GM18520 (cell line): ENCODE data around the gene GPR137B.
"Not testable (repeated sequence)": the region's sequence is repeated elsewhere in the genome, so short reads cannot be mapped to it uniquely, and the experiment has no call there.

Source experiments
- ATAC-seq: cut with Tn5 transposase; IDR thresholded peaks from one replicate; pipeline ENCODE4 v1.9.1; 2021; ENCODE audit not compliant: unreplicated experiment

Gene GPR137B

GRCh38 chr1:236160540-236161127 is 18.3 kb downstream of the GPR137B start:
- ATAC-seq = no peak

GRCh38 chr1:236161230-236161629 is 18.9 kb downstream of the GPR137B start:
- ATAC-seq = no peak

GRCh38 chr1:236161755-236162154 is 19.4 kb downstream of the GPR137B start:
- not testable (repeated sequence) for ATAC-seq

- no peak for ATAC-seq
Observed at GRCh38 chr1:236163463-236164153, 21.3 kb downstream of the GPR137B start.

- ATAC-seq = no peak
Observed at GRCh38 chr1:236164273-236164672, 21.9 kb downstream of the GPR137B start.

DNA sequence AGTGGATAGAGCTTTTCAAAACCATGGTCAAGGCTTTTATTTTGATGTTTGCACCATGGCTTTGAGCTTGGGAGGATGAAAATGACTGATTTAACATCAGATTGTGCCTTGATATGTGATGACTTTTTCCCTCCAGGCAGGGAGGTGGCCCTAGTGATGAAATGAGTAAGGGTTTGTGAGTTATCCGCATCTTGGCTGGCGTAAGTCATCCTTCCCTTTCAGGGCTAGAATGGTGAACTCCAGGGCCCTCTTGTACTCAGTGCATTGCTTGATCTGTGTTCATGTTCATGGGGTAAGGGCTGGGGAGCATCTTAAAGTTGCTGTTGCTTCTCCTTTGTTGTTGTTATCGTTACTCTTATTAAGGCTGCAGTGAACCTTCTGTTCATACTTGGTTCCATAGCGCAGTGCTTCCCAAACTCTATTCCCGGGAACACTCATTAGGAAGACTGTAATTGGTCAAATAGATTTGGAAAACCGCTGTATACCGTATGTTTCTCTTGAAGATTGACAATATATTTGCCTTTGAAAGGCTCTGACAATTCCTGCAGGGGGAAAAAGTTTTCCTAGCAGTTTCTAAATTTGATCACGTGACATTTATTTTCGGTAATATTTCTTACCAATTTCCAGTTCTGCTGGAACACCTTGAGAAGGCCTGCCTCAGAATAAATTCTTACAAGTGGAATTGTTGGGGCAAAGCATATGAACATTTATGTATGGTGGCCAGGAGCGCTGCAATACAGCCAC is 23.1 kb downstream of the GPR137B start:
- ATAC-seq = no peak

GRCh38 chr1:236166041-236166440 is 23.7 kb downstream of the GPR137B start:
- no peak for ATAC-seq

DNA sequence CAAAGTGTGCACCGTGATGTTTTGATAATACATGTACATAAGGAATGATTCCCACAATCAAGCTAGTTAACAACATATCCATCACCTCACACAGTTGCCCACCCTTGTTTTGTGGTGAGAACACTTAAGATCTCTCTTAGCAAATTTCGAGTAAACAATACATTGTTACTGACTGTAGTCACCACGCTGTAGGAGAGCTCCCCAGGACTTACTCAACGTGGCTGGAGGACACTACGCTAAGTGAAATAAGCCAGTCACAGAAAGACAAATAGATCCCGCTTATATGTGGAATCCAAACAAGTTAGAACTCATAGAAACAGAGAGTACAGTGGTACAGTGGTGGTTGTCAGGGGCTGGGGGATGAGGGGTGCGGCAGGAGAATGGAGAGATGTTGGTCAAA is 24.8 kb downstream of the GPR137B start:
- no peak for ATAC-seq

DNA sequence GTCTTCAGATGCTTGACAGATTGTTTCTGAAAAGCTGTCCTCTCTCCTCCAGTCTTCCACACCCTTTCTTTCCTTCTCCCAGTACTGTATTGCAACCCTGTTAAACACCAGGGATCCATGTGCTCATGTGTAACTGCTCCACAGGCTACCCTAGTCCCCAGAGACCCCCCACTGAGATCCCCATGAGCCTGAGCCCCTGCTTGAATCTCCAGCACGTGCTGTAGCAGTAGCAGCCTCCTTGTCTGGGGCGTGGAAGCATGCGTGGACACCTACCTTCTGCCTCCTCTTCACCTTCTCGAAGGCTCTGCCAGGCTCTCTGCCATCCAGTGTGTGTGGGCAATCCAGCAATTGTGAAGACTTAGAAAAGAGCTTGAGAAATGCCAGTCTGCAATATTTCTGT is 25.2 kb downstream of the GPR137B start:
- ATAC-seq = no peak

- ATAC-seq = peak; percentile 70
Observed at GRCh38 chr1:236168716-236169429, 26.5 kb downstream of the GPR137B start.

GRCh38 chr1:236172041-236172579 is 29.8 kb downstream of the GPR137B start:
- ATAC-seq = no peak

DNA sequence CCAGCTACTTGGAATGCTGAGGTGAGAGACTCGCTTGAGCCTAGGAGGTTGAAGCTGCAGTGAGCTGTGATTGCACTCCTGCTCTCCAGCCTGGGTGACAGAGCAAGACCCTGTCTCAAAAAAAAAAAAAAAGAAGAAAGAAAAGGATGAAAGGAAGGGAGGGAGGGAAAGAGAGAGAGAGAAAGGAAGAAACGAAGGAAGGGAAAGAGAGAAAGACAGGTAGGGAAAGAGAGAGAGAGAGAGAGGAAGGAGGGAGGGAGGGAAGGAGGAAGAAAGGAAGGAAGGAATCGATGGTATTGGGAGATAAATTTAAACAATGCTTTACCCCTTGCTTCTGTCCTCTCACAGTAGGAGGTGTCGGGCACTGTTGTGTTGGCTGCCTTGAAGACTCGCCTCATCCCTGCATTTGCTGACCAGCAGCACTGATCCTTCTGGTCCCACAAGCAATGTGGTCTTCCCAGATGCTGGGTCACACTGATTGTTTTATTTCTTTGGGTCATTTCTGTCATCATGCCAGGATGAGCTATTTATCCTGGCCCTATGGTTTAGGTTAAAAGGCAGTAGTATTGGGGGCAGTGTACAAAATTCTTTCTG is 30.9 kb downstream of the GPR137B start:
- no peak for ATAC-seq

DNA sequence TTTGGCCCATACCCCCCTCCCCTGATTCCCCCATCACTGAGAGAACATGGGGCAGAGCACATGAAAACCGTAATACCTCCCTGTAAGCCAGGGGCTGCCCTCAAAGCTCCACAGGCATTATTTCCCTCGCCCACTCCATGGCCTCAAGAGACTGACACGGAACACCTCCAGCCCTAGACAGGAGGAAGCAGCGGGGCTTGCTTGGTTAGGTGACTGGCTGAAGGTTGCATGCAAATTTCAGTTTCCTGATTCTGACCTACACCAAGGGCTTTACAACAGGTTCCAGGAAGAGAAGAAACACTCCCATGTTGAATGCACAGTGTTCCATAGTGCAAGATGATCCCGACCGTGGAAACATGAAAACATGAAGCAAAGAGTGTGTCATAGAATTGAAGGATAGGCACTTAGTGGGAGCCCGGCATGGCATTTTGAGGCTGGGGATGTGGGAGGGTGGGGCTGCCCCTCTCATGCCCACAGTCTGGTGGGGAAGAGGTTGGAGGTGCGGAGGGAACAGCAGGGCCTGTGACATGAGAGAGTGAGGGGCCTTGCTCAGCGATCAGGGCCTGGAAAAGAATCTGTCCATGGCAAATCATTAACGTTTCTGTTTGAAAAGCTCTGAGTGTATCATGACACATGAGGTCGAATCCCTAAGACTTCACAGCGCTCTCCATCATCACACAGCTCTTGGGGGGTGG is 33.5 kb downstream of the GPR137B start:
- ATAC-seq = no peak

- no peak for ATAC-seq
Observed at GRCh38 chr1:236176337-236177336, 34.3 kb downstream of the GPR137B start.

DNA sequence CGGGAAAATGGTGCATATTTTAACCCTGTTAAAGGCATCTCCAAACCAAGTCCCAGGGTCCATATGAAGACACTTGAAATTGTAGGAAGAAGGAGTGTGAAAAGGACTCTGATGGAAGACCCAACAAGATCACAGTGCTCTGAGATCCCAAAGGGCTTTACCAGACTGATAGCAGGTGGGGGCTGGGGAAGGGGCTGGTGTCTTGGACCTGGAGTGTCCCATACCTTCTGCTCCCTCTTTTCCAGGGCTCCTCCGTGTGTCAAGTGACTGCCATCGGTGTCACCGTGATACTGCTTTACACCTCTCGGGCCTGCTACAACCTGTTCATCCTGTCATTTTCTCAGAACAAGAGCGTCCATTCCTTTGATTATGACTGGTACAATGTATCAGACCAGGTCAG is 37.3 kb downstream of the GPR137B start:
- ATAC-seq = no peak

- no peak for ATAC-seq
Observed at GRCh38 chr1:236181059-236181458, 38.7 kb downstream of the GPR137B start.

GRCh38 chr1:236185687-236186086 is 43.3 kb downstream of the GPR137B start:
- no peak for ATAC-seq

GRCh38 chr1:236186471-236186870 is 44.1 kb downstream of the GPR137B start:
- ATAC-seq = not testable (repeated sequence)

- not testable (repeated sequence) for ATAC-seq
Observed at GRCh38 chr1:236188084-236188483, 45.7 kb downstream of the GPR137B start.
